GM12801 (cell line): ENCODE measurements around the gene ELP4.

ENCODE experiments used
- TF ChIP-seq, protein P1 (sequence below): IDR thresholded peaks from one replicate; pipeline ENCODE4 v1.5.1; 2011; ENCODE audit warnings: control low read depth; ENCODE audit not compliant: insufficient read length; ENCODE audit errors: extremely low read depth

ELP4 gene

DNA sequence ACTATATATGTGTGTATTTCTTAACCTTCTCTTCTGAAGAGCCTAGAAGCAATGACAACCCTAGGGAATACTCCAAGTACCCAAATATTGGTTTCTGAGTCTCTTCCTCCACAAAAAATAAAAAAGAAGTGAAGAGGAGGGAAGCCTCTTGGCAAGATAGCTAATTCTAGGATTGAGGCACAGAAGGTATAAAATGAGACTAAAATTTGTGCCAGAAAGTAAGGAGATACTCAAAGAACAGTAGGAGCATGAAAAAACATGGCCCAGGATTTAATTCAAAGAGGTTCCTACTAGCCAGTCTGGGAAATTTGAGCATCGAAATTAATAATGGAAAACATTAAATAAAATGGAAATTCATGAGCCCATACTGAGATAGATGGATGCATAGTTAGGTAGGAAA, 189.5 kb downstream of the ELP4 start:
- TF ChIP-seq, protein P1, sequence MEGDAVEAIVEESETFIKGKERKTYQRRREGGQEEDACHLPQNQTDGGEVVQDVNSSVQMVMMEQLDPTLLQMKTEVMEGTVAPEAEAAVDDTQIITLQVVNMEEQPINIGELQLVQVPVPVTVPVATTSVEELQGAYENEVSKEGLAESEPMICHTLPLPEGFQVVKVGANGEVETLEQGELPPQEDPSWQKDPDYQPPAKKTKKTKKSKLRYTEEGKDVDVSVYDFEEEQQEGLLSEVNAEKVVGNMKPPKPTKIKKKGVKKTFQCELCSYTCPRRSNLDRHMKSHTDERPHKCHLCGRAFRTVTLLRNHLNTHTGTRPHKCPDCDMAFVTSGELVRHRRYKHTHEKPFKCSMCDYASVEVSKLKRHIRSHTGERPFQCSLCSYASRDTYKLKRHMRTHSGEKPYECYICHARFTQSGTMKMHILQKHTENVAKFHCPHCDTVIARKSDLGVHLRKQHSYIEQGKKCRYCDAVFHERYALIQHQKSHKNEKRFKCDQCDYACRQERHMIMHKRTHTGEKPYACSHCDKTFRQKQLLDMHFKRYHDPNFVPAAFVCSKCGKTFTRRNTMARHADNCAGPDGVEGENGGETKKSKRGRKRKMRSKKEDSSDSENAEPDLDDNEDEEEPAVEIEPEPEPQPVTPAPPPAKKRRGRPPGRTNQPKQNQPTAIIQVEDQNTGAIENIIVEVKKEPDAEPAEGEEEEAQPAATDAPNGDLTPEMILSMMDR, result no peak

DNA sequence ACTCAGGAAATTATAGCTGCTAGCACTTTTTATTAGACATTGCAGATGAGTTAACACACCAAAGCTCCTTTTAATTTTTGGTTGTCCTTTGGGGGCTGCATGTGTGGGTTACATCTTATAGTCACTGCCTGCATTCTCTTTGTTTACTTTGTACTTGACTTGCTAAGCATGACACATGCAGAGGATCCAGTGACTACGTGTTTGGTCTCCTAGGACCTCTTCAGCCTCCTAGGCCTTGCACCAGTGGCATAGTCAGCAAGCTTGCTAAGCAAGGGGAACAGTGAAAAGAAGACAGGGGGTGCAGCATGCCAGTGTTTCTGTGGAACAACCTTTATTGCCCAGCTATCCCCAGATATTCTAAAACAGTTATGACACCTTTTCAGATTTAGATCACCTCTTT, 193.4 kb downstream of the ELP4 start:
- TF ChIP-seq, protein P1, result no peak

DNA sequence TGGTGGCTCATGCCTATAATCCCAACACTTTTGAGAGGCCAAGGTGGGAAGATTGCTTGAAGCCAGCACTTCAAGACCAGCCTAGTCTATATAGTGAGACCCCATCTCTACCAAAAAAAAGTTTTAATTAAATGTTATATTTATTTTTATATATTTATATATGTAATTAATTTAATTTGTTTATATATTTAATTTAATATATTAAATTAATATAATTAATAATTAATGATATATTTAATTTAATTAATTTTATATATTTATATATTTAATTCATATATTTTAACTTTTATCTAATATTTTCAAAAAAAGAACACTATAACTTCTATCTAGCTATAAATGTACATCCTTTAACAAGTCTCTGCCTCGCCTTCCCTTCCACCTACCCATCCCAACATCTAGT, 196.8 kb downstream of the ELP4 start:
- TF ChIP-seq, protein P1, result no peak

DNA sequence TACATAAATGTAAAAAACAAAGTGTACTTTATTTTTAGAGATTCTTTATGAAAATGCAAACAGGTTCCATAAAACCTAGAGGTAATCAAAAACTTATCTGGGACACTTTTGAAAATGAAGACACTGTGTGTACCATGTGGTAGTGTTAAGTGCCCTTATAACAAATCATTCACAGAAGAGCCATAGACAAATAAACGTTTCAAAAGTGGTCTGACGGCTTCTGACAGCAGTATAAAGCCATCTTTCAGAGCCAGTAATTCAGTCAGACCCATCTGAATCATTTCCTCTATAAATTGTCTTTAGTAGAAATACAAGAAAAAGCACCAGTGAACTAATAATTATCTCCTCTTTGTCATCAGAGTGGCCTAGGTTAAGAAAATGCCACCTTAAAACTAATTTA, 201.6 kb downstream of the ELP4 start:
- TF ChIP-seq, protein P1, result no peak

DNA sequence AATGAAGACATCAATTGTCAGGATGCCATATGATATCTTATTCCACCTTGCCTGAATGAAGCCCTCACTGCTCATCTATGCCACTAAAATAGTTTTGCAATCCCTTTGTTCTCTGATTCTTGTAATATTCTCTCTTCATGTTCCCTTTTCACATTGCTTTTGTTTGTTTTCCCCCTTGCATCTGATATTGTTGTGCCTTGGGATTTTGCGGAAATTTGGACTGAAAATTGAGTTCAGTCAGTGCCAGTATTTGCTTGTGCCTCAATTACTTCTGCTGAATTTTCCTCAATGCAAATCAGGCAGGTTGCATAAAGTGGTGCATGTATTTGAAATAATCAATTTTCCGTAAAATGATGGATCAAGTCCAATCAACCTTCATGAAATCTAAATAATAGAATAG, 203.3 kb downstream of the ELP4 start:
- TF ChIP-seq, protein P1, result no peak

DNA sequence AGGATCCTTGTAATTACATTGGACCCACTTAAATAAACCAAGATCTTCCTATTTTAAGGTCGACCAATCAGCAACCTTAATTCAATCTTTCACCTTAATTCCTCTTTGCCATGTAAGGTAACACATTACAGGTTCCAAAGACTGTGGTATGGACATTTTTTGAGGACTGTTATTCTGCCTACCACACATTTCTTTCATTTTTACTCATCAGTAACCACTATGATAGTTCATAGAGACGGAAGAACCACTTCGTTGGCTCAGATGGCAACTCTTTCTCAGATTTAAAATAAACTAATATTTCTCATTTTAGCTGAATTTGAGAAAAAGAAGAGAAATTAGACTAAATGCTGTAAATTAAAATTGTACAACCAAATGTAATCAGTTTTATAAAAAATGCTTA, 205.3 kb downstream of the ELP4 start:
- TF ChIP-seq, protein P1, result no peak

DNA sequence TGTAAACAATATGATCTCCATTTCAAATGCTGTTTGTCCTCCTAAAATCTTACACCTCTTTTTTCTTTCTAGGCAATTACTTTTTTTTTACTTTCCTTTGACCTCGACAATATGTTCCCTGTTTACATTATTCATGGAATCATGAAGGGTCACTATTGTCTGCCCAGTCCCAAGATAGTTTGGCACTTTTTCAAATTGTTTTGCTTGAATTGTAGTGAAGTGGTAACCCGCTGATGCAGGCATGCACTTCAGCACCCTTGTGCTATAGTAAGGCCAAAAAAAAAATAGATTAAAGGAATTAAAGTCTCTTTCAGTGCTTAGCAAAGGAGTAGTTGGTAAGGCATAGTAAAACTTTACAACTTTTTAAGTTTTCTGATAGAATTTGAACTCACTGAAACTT, 210.7 kb downstream of the ELP4 start:
- TF ChIP-seq, protein P1, result no peak
